K562 (cell line): ENCODE data around the gene POU2AF1. TPM values are rescaled to one million over a fixed set of nuclear protein-coding genes. Genes with fewer than 3 reads are reported as not detected.

Experiments
- ATAC-seq: fragments of 200-7000 bp; cut with Tn5 transposase; 3 replicates; pipeline ENCODE4 v1.9.1; 2020; ENCODE audit warnings: moderate library complexity
- BruUV-seq: library from RNA; stranded (reverse); fragments of 400-500 nt; replicated peaks from 2 replicates; lab custom pipeline; 2021; lab: Mats Ljungman, UMichigan
- CTCF ChIA-PET: fragments of 300-600 bp; formaldehyde crosslinking; extraction: SDS; loops from one replicate; lab custom pipeline; 2021; ENCODE audit warnings: low intra/inter-chr PET ratio; lab: Yijun Ruan, JAX
- POLR2A ChIA-PET: fragments of 300-600, 350-650 bp; sonication (Branson Sonifier 250); formaldehyde crosslinking; extraction: SDS; loops from one replicate; lab custom pipeline; 2021; ENCODE audit warnings: antibody characterized with exemption, inconsistent platforms; lab: Yijun Ruan, JAX
- DNase-seq, 4 experiments: peaks; one replicate each; pipeline versions ENCODE4 v3.0.0 to v3.0.0-alpha.2; 2011 to 2018; ENCODE audit warnings: low spot score in 3 of 4, mixed read lengths in 3 of 4; ENCODE audit errors: extremely low read depth in 1 of 4
- FAIRE-seq: peaks from 2 replicates; lab custom pipeline; 2011; peaks lifted over from hg19 to GRCh38; lab: Jason Lieb, UNC
- H2AFZ ChIP-seq: 2 replicates; pipeline ENCODE4 v1.6.0; 2011; ENCODE audit warnings: low read depth, low read length, control low read depth, inconsistent platforms
- H3K27ac ChIP-seq: fragments of 200-600 bp; 3 replicates; pipeline ENCODE4 v1.8.0; 2011; ENCODE audit warnings: low read depth, mild to moderate bottlenecking, control low read depth, inconsistent platforms, low read length, moderate library complexity, mixed read lengths; ENCODE audit errors: extremely low read depth
- H3K27me3 ChIP-seq, 2 experiments: fragments of 300-600 bp in 1 of 2; 2 replicates in 1 of 2; 3 replicates in 1 of 2; pipeline versions ENCODE4 v1.6.0 to v1.8.0; 2011; ENCODE audit warnings: inconsistent platforms in 2 of 2, low read length in 2 of 2, mild to moderate bottlenecking in 1 of 2, mixed read lengths in 1 of 2, moderate library complexity in 1 of 2; ENCODE audit not compliant: control insufficient read depth in 2 of 2, insufficient read depth in 2 of 2
- H3K36me3 ChIP-seq: fragments of 300-600 bp; 3 replicates; pipeline ENCODE4 v1.8.0; 2011; ENCODE audit warnings: mild to moderate bottlenecking, low read length, inconsistent platforms; ENCODE audit not compliant: control insufficient read depth, insufficient read depth
- H3K4me1 ChIP-seq, 2 experiments: fragments of 200-600 bp in 1 of 2; replicated peaks in 1 of 2; 2 replicates in 1 of 2; 3 replicates in 1 of 2; pipeline versions ENCODE4 v1.5.1 to v1.8.0; 2011; ENCODE audit warnings: inconsistent platforms in 2 of 2, low read length in 2 of 2, mild to moderate bottlenecking in 1 of 2, mixed read lengths in 1 of 2, moderate library complexity in 1 of 2; ENCODE audit not compliant: control insufficient read depth in 2 of 2, insufficient read depth in 2 of 2
- H3K4me2 ChIP-seq: 2 replicates; pipeline ENCODE4 v1.6.1; 2011; ENCODE audit warnings: low read length, control low read depth, inconsistent platforms, mixed read lengths; ENCODE audit not compliant: insufficient read depth
- H3K4me3 ChIP-seq: fragments of 200-600 bp; sonication (generic), shearing (Covaris generic); 2 replicates; pipeline ENCODE4 v1.5.1; 2016; ENCODE audit warnings: control low read depth, inconsistent platforms
- H3K79me2 ChIP-seq: fragments of 200-600 bp; 3 replicates; pipeline ENCODE4 v1.8.0; 2011; ENCODE audit warnings: low read length, inconsistent platforms; ENCODE audit not compliant: control insufficient read depth, insufficient read depth
- H3K9ac ChIP-seq, 2 experiments: 2 replicates each; pipeline versions ENCODE4 v1.6.0 to v1.6.1; 2011; ENCODE audit warnings: low read depth in 2 of 2, low read length in 2 of 2, control low read depth in 1 of 2, inconsistent platforms in 1 of 2, mild to moderate bottlenecking in 1 of 2, mixed read lengths in 1 of 2; ENCODE audit not compliant: insufficient read depth in 1 of 2
- H3K9me1 ChIP-seq: one replicate; pipeline ENCODE4 v1.6.0; 2011; ENCODE audit warnings: inconsistent platforms, mild to moderate bottlenecking, low read length, moderate library complexity; ENCODE audit not compliant: control insufficient read depth, insufficient read depth
- H3K9me3 ChIP-seq: replicated peaks from 2 replicates; pipeline ENCODE4 v1.5.1; 2011; ENCODE audit warnings: low read depth, low read length, inconsistent platforms; ENCODE audit not compliant: control insufficient read depth, insufficient read depth
- H4K20me1 ChIP-seq: replicated peaks from 2 replicates; pipeline ENCODE4 v1.6.1; 2011; ENCODE audit warnings: low read length, inconsistent platforms, mixed read lengths; ENCODE audit not compliant: control insufficient read depth, insufficient read depth
- CBX3 ChIP-seq, 2 experiments: IDR thresholded peaks; 1 replicate in 1 of 2; 2 replicates in 1 of 2; pipeline ENCODE4 v1.6.1; 2012; ENCODE audit warnings: inconsistent platforms in 2 of 2, low read length in 2 of 2, borderline replicate concordance in 1 of 2, control low read depth in 1 of 2
- FOXK1 ChIP-seq: sonication (generic); formaldehyde crosslinking; IDR thresholded peaks from 2 replicates; pipeline ENCODE4 v1.8.0; 2022; ENCODE audit warnings: missing genetic modification reagents, mild to moderate bottlenecking, borderline replicate concordance
- FOXP4 ChIP-seq: sonication (generic); formaldehyde crosslinking; IDR thresholded peaks from 2 replicates; pipeline ENCODE4 v1.8.0; 2022; ENCODE audit warnings: mild to moderate bottlenecking, missing genetic modification reagents, borderline replicate concordance
- FUS ChIP-seq: fragments of 200-400 bp; formaldehyde crosslinking; optimal IDR thresholded peaks from 2 replicates; pipeline ENCODE3; 2017; ENCODE audit warnings: low read depth, low read length
- RNF2 ChIP-seq: sonication (generic); IDR thresholded peaks from 2 replicates; pipeline ENCODE4 v1.6.1; 2016
- RUNX1 ChIP-seq: sonication (generic); IDR thresholded peaks from 2 replicates; pipeline ENCODE4 v1.6.1; 2016; ENCODE audit warnings: antibody characterized with exemption, low read depth
- SETDB1 ChIP-seq: IDR thresholded peaks from one replicate; pipeline ENCODE4 v1.6.1; 2012; ENCODE audit warnings: low read length, control low read depth, inconsistent platforms
- TOE1 ChIP-seq, 2 experiments: fragments of 450-650 bp in 1 of 2; sonication (generic) in 1 of 2; formaldehyde crosslinking in 1 of 2; IDR thresholded peaks; 2 replicates each; pipeline versions ENCODE4 v1.7.1 to v1.8.0; 2016 to 2022; ENCODE audit warnings: borderline replicate concordance in 2 of 2, mild to moderate bottlenecking in 2 of 2, antibody characterized with exemption in 1 of 2, inconsistent platforms in 1 of 2, low read depth in 1 of 2, missing genetic modification reagents in 1 of 2, moderate library complexity in 1 of 2
- ZBTB9 ChIP-seq: fragments of 450-650 bp; formaldehyde crosslinking; IDR thresholded peaks from 2 replicates; pipeline ENCODE4 v1.4.0; 2020; ENCODE audit warnings: mild to moderate bottlenecking, moderate library complexity
- ZNF561 ChIP-seq: fragments of 450-650 bp; formaldehyde crosslinking; conservative IDR thresholded peaks from 2 replicates; pipeline ENCODE4 v1.4.0; 2020; ENCODE audit warnings: mild to moderate bottlenecking, moderate library complexity
- ZNF584 ChIP-seq: fragments of 200-800 bp; sonication (Bioruptor generic); IDR thresholded peaks from 2 replicates; pipeline ENCODE4 v1.6.1; 2016; ENCODE audit warnings: low read depth, mild to moderate bottlenecking, missing genetic modification characterization, missing compliant biosample characterization
- ZNF785 ChIP-seq: fragments of 250-450 bp; sonication (Bioruptor Pico); IDR thresholded peaks from 2 replicates; pipeline ENCODE4 v1.4.0; 2020; ENCODE audit warnings: mild to moderate bottlenecking
- WGBS: fragments of 100-300 bp; shearing (Covaris generic); methylation state at CpG from one replicate; pipeline ENCODE4 v1.1.6; 2016; ENCODE audit warnings: low coverage, mixed read lengths; ENCODE audit not compliant: insufficient coverage; ENCODE audit errors: missing lambda C conversion rate; 5-methylcytosine and 5-hydroxymethylcytosine counted together
- in situ Hi-C: fragments of 300-500 bp; cut with MboI; formaldehyde crosslinking; loops from 4 replicates; pipeline ENCODE4 v1.15.0; 2018; ENCODE audit warnings: inconsistent platforms, mixed read lengths
- intact Hi-C: fragments of 100-400 bp; cut with micrococcal nuclease; formaldehyde crosslinking; loops from 2 replicates; pipeline ENCODE4 v1.14.2; 2022
- polyA plus RNA-seq, 8 experiments: library from polyadenylated mRNA; depleted of rRNA in 4 of 8; stranded (reverse) in 5 of 8; unstranded in 3 of 8; fragments of >200 nt; fragmentation: Nextera tagmentation in 2 of 8; fragmentation: Illumina TruSeq in 1 of 8; extraction: Ambion mirVana in 2 of 8; extraction: Trizol in 1 of 8; gene quantifications; 2 replicates each; pipeline versions ENCODE4 v1.2.1 to v1.2.3, GENCODE V29; 2011 to 2014; ENCODE audit warnings: inconsistent platforms in 1 of 8, missing spikeins in 1 of 8
- total RNA-seq, 7 experiments: library from RNA; depleted of rRNA in 6 of 7; stranded (reverse); fragments of >200 nt in 6 of 7; fragmentation: Illumina TruSeq in 2 of 7; extraction: Trizol in 2 of 7; gene quantifications; 2 replicates each; pipeline versions ENCODE4 v1.2.1 to v1.2.3, GENCODE V29; 2011 to 2021; ENCODE audit warnings: low replicate concordance in 1 of 7
- TF ChIP-seq, protein P1 (sequence below): fragments of 450-650 bp; formaldehyde crosslinking; IDR thresholded peaks from 2 replicates; pipeline ENCODE4 v1.4.0; 2020; ENCODE audit warnings: mild to moderate bottlenecking
- TF ChIP-seq, protein P2 (sequence below), 3 experiments: IDR thresholded peaks in 2 of 3; conservative IDR thresholded peaks in 1 of 3; 2 replicates each; pipeline ENCODE4 v1.5.1; 2011 to 2012; ENCODE audit warnings: low read length in 3 of 3, mild to moderate bottlenecking in 3 of 3, control low read depth in 2 of 3, improper control_type of control experiment in 1 of 3, inconsistent platforms in 1 of 3, low read depth in 1 of 3, mixed read lengths in 1 of 3, moderate library complexity in 1 of 3; ENCODE audit not compliant: insufficient read depth in 2 of 3

POU2AF1 gene
- total and polyA plus RNA-seq, 9 of the 15 experiments (the other 6 are each of a cell fraction or from before 2014, with no cell fraction given), result 0.09 TPM; not detected in 8

GRCh38 chr11:111379602-111380136, 594 bp upstream of the POU2AF1 start:
- intact Hi-C loops, result no loop called here
- no peak overlapping the region for H3K4me3 ChIP-seq
- H3K27ac ChIP-seq, result no peak overlapping the region
- no peaks in the 10 kb centered on the region for H4K20me1 ChIP-seq
- FAIRE-seq (no peak), ATAC-seq (no peak), DNase-seq (no peak)
- peaks cover 5 to 16% of the 10 kb centered on the region in 2 experiments; a peak in 3 of 5 replicates for H3K27me3 ChIP-seq
- in situ Hi-C loops, result no loop called here
- no peaks in the 10 kb centered on the region for H3K9me3 ChIP-seq
- H2AFZ ChIP-seq, result no peak overlapping the region
- H3K9ac ChIP-seq, result no peak overlapping the region
- peaks cover 0 to 4% of the 10 kb centered on the region in 2 experiments; a peak in 1 of 5 replicates for H3K4me1 ChIP-seq
- 1% methylated on average over 13 of the region's 14 CpGs for WGBS
- H3K36me3 ChIP-seq, result no peaks in the 10 kb centered on the region
- no peaks in the 10 kb centered on the region for H3K9me1 ChIP-seq
- BruUV-seq, result no TSS peak
- H3K4me2 ChIP-seq, result no peak overlapping the region
- ChIA-PET CTCF (no interaction called here), POLR2A (no interaction called here)
- no peaks in the 10 kb centered on the region for H3K79me2 ChIP-seq
- TF ChIP-seq SETDB1 (no peak), CBX3 (IDR thresholded peaks at IDR 0.05; ENCODE audit: borderline replicate concordance in 1 of 2, low read length in 2 of 2) (no peak), RNF2 (no peak), FUS (no peak), FOXK1 (CRISPR knock-in tag) (no peak), ZNF561 (CRISPR knock-in tag) (no peak), RUNX1 (no peak), ZNF584 (CRISPR knock-in tag) (no peak), FOXP4 (no peak), ZNF785 (CRISPR knock-in tag) (no peak), ZBTB9 (CRISPR knock-in tag) (no peak), TOE1 (IDR thresholded peaks at IDR 0.05; ENCODE audit: borderline replicate concordance) (no peak), TOE1 (CRISPR knock-in tag; IDR thresholded peaks at IDR 0.05; ENCODE audit: borderline replicate concordance, low read depth) (no peak)
- TF ChIP-seq, protein P1, sequence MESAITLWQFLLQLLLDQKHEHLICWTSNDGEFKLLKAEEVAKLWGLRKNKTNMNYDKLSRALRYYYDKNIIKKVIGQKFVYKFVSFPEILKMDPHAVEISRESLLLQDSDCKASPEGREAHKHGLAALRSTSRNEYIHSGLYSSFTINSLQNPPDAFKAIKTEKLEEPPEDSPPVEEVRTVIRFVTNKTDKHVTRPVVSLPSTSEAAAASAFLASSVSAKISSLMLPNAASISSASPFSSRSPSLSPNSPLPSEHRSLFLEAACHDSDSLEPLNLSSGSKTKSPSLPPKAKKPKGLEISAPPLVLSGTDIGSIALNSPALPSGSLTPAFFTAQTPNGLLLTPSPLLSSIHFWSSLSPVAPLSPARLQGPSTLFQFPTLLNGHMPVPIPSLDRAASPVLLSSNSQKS (CRISPR knock-in tag), result no peak
- TF ChIP-seq, protein P2, sequence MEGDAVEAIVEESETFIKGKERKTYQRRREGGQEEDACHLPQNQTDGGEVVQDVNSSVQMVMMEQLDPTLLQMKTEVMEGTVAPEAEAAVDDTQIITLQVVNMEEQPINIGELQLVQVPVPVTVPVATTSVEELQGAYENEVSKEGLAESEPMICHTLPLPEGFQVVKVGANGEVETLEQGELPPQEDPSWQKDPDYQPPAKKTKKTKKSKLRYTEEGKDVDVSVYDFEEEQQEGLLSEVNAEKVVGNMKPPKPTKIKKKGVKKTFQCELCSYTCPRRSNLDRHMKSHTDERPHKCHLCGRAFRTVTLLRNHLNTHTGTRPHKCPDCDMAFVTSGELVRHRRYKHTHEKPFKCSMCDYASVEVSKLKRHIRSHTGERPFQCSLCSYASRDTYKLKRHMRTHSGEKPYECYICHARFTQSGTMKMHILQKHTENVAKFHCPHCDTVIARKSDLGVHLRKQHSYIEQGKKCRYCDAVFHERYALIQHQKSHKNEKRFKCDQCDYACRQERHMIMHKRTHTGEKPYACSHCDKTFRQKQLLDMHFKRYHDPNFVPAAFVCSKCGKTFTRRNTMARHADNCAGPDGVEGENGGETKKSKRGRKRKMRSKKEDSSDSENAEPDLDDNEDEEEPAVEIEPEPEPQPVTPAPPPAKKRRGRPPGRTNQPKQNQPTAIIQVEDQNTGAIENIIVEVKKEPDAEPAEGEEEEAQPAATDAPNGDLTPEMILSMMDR (IDR thresholded peaks at IDR 0.05 in 2 of 3, conservative IDR thresholded peaks at IDR 0.05 in 1 of 3; ENCODE audit: insufficient read depth in 2 of 3, low read depth in 1 of 3, low read length in 3 of 3), result no peak
